ENCODE data around the gene LIFR. TPM values are rescaled to one million over a fixed set of nuclear protein-coding genes. Genes with fewer than 3 reads are reported as not detected.
A peak's percentile ranks its signal among the peaks of the same experiment; 100 is the strongest.

Gene LIFR
- total RNA-seq, 1 experiment from 2014 or later, result 7.8 TPM

DNA sequence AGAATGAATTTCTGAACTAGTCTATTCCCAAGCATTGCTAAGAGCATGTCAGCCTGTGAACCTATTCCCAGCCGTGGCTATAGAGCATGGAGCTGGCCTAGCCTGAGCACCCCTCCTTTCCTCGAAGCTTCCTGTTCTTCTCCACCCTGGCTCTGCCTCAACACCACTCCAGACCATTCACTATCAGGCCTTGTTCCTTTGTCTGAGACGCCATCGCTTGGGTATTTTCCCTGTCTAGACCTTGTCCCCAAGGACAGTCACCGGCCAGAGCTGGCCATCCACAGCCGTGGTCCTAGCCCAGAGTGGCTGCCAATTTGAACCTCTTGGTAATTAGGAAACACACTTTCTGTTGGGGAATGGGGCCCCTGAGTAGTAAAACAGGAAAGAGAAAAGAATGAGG lies 105.8 kb downstream of the LIFR start:
- no peak overlapping the region for H2BK20ac ChIP-seq (ENCODE audit: low read depth, low read length, poor library complexity, severe bottlenecking)
- no peak for DNase-seq
- no peak overlapping the region for H3K9ac ChIP-seq (ENCODE audit: extremely low read depth, insufficient read length, low read length)
- Mint-ChIP-seq H3K9me3 (no peaks in the 10 kb centered on the region; a peak in 2 of 5 replicates), H3K4me3 (no peak overlapping the region), H3K27ac (peak overlapping the region in 2 of 3 experiments; percentile 59 to 63; a peak in 1 of 7 replicates), H3K27me3 (ENCODE audit: low read depth) (peaks cover 6% of the 10 kb centered on the region), H3K4me1 (0 out of 4 replicates have a peak, but pooled peaks cover 0 to 5% of the 10 kb centered on the region in 2 experiments), H3K36me3 (ENCODE audit: insufficient read depth in 1 of 3, low read depth in 3 of 3) (no peaks in the 10 kb centered on the region)
- H2BK12ac ChIP-seq (ENCODE audit: insufficient read length, low read depth, low read length), result no peak overlapping the region
- no peak overlapping the region for H2BK5ac ChIP-seq (ENCODE audit: insufficient read length, low read length)
- H3K27me3 ChIP-seq (ENCODE audit: insufficient read depth, low read length), result no peaks in the 10 kb centered on the region
- H3K18ac ChIP-seq (ENCODE audit: insufficient read length, low read depth, low read length), result no peak overlapping the region
- H2AFZ ChIP-seq (ENCODE audit: low read length), result no peak overlapping the region
- H4K91ac ChIP-seq (ENCODE audit: insufficient read length, low read depth, low read length), result no peak overlapping the region
- no peak overlapping the region for H3K14ac ChIP-seq (ENCODE audit: insufficient read depth, low read length)
- no peak overlapping the region for H4K8ac ChIP-seq (replicated peaks; ENCODE audit: insufficient read length, low read depth, low read length)
- H3K23me2 ChIP-seq (ENCODE audit: insufficient read length, low read depth, low read length, poor library complexity, severe bottlenecking), result no peaks in the 10 kb centered on the region
- no peak overlapping the region for H3K56ac ChIP-seq (ENCODE audit: insufficient read length, low read depth, low read length)
- H3K9me3 ChIP-seq (ENCODE audit: control insufficient read depth, low read depth, low read length), result no peaks in the 10 kb centered on the region
- TF ChIP-seq, protein P1, sequence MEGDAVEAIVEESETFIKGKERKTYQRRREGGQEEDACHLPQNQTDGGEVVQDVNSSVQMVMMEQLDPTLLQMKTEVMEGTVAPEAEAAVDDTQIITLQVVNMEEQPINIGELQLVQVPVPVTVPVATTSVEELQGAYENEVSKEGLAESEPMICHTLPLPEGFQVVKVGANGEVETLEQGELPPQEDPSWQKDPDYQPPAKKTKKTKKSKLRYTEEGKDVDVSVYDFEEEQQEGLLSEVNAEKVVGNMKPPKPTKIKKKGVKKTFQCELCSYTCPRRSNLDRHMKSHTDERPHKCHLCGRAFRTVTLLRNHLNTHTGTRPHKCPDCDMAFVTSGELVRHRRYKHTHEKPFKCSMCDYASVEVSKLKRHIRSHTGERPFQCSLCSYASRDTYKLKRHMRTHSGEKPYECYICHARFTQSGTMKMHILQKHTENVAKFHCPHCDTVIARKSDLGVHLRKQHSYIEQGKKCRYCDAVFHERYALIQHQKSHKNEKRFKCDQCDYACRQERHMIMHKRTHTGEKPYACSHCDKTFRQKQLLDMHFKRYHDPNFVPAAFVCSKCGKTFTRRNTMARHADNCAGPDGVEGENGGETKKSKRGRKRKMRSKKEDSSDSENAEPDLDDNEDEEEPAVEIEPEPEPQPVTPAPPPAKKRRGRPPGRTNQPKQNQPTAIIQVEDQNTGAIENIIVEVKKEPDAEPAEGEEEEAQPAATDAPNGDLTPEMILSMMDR (conservative IDR thresholded peaks at IDR 0.05), result no peak
- H3K79me2 ChIP-seq (ENCODE audit: insufficient read depth, low read length), result no peaks in the 10 kb centered on the region
- no peak overlapping the region for H3T11ph ChIP-seq (ENCODE audit: low read length)
- H3K4me1 ChIP-seq (ENCODE audit: insufficient read depth, low read length), result no peaks in the 10 kb centered on the region
- H3K4me2 ChIP-seq (ENCODE audit: insufficient read depth, insufficient read length, low read length), result no peak overlapping the region
- no peak overlapping the region for H2AK5ac ChIP-seq (ENCODE audit: insufficient read length, low read length)
- no CpG with 5 or more reads among the region's 6 CpGs for WGBS (ENCODE audit: extremely low coverage, insufficient read length, low lambda C conversion rate)
- no peaks in the 10 kb centered on the region for H3K79me1 ChIP-seq (ENCODE audit: insufficient read depth, low read depth, low read length, poor library complexity, severe bottlenecking)
- H3K27ac ChIP-seq (ENCODE audit: insufficient read length, low read depth, low read length), result no peak overlapping the region
- no peak overlapping the region for H3K4ac ChIP-seq (ENCODE audit: low read depth, low read length)
- no peaks in the 10 kb centered on the region for H4K20me1 ChIP-seq (ENCODE audit: control insufficient read depth, insufficient read depth, insufficient read length)
- H4K5ac ChIP-seq (ENCODE audit: insufficient read length, low read depth, low read length), result no peak overlapping the region
- no peak overlapping the region for H3K23ac ChIP-seq (ENCODE audit: insufficient read length, low read depth, low read length)
- no peak overlapping the region for H2BK120ac ChIP-seq (ENCODE audit: low read depth, low read length, poor library complexity, severe bottlenecking)
- no peak overlapping the region for H2BK15ac ChIP-seq (ENCODE audit: low read depth, low read length)

All from H9 (cell line).